CD4-positive, alpha-beta T cell treated with Interleukin-1 beta for 1 hour (primary cell): ENCODE results near the gene MACIR.
A peak's percentile ranks its signal among the peaks of the same experiment; 100 is the strongest.

ENCODE experiments used
- DNase-seq, 2 donors: peaks; one replicate each; pipeline ENCODE4 v3.0.0-alpha.2; 2020 to 2022

MACIR gene

GRCh38 chr5:103247118-103247517 is 11.4 kb upstream of the MACIR start:
- DNase-seq: no peak

GRCh38 chr5:103249068-103249467 is 9.5 kb upstream of the MACIR start:
- no peak for DNase-seq

- DNase-seq: no peak
These were observed 3.6 kb upstream of the MACIR start for GRCh38 chr5:103254921-103255320.

- DNase-seq: no peak
These were observed 2.9 kb upstream of the MACIR start for GRCh38 chr5:103255691-103256090.

- no peak for DNase-seq
These were observed 2.4 kb upstream of the MACIR start for GRCh38 chr5:103256178-103256577.

GRCh38 chr5:103258957-103259704 is 568 bp downstream of the MACIR start:
- peak; percentile 60 to 64 for DNase-seq

- no peak for DNase-seq
These were observed 1.3 kb downstream of the MACIR start for GRCh38 chr5:103259705-103260355.

GRCh38 chr5:103260951-103261350 is 2.4 kb downstream of the MACIR start:
- DNase-seq: no peak

- no peak for DNase-seq
These were observed 3.9 kb downstream of the MACIR start for GRCh38 chr5:103262422-103262871.

- no peak for DNase-seq
These were observed 4.5 kb downstream of the MACIR start for GRCh38 chr5:103263054-103263453.

- no peak for DNase-seq
These were observed 5.9 kb downstream of the MACIR start for GRCh38 chr5:103264508-103264907.

- no peak for DNase-seq
These were observed 12.0 kb downstream of the MACIR start for GRCh38 chr5:103270581-103270980.

- DNase-seq: no peak
These were observed 13.2 kb downstream of the MACIR start for GRCh38 chr5:103271570-103272289.

- DNase-seq: no peak
These were observed 13.8 kb downstream of the MACIR start for GRCh38 chr5:103272377-103272776.

GRCh38 chr5:103273952-103274351 is 15.4 kb downstream of the MACIR start:
- DNase-seq: no peak

GRCh38 chr5:103275851-103276250 is 17.3 kb downstream of the MACIR start:
- no peak for DNase-seq

- no peak for DNase-seq
These were observed 22.4 kb downstream of the MACIR start for GRCh38 chr5:103280967-103281366.

- no peak for DNase-seq
These were observed 24.6 kb downstream of the MACIR start for GRCh38 chr5:103283120-103283519.

GRCh38 chr5:103283869-103284268 is 25.3 kb downstream of the MACIR start:
- DNase-seq: no peak

- DNase-seq: no peak
These were observed 28.1 kb downstream of the MACIR start for GRCh38 chr5:103286622-103287021.

GRCh38 chr5:103289024-103289423 is 30.5 kb downstream of the MACIR start:
- no peak for DNase-seq

- DNase-seq: no peak
These were observed 32.3 kb downstream of the MACIR start for GRCh38 chr5:103290846-103291245.

- no peak for DNase-seq
These were observed 33.0 kb downstream of the MACIR start for GRCh38 chr5:103291606-103292005.

GRCh38 chr5:103293099-103293498 is 34.5 kb downstream of the MACIR start:
- no peak for DNase-seq
